GM18867 (cell line): Measurements from ENCODE around the gene OR51L1.
"Not testable (repeated sequence)": the region's sequence is repeated elsewhere in the genome, so short reads cannot be mapped to it uniquely, and the experiment has no call there.

ENCODE experiments used
- ATAC-seq: cut with Tn5 transposase; IDR thresholded peaks from one replicate; pipeline ENCODE4 v1.9.1; 2021; ENCODE audit warnings: mild to moderate bottlenecking, moderate library complexity; ENCODE audit not compliant: unreplicated experiment

OR51L1 gene

GRCh38 chr11:4994551-4994950 is at the start of gene OR51L1:
Gene OR51L1, plus strand, starts transcription at chr11:4994851. Its CDS starts 4,132 bp downstream, at chr11:4998983.
- no peak for ATAC-seq

- ATAC-seq = no peak
Observed at GRCh38 chr11:4947505-4947904, 47.1 kb upstream of the OR51L1 start, which contains the start of gene OR51A4. Gene OR51A4, minus strand, starts transcription at chr11:4947605. Its CDS starts 505 bp downstream, at chr11:4947100.

- ATAC-seq = not testable (repeated sequence)
Observed at GRCh38 chr11:4955613-4956012, 39.0 kb upstream of the OR51L1 start, which contains the start of gene OR51A2. Gene OR51A2, minus strand, starts transcription at chr11:4955713. Its CDS starts 0 bp downstream, at chr11:4955713.

GRCh38 chr11:4957396-4957795 is 37.3 kb upstream of the OR51L1 start:
- no peak for ATAC-seq

GRCh38 chr11:4960877-4961276 is 33.8 kb upstream of the OR51L1 start:
- no peak for ATAC-seq

GRCh38 chr11:4962816-4963215 is 31.8 kb upstream of the OR51L1 start:
- ATAC-seq = no peak

- ATAC-seq = no peak
Observed at GRCh38 chr11:4975436-4975835, 19.2 kb upstream of the OR51L1 start.

- no peak for ATAC-seq
Observed at GRCh38 chr11:4979036-4979435, 15.6 kb upstream of the OR51L1 start.

GRCh38 chr11:4982678-4983077 is 12.0 kb upstream of the OR51L1 start:
- no peak for ATAC-seq

GRCh38 chr11:4983841-4984240 is 10.8 kb upstream of the OR51L1 start:
- no peak for ATAC-seq

GRCh38 chr11:4991060-4991459 is 3.6 kb upstream of the OR51L1 start:
- no peak for ATAC-seq

- ATAC-seq = peak; percentile 63
Observed at GRCh38 chr11:5004424-5005274, 10.0 kb downstream of the OR51L1 start.

GRCh38 chr11:5007561-5007960 is 12.9 kb downstream of the OR51L1 start:
- no peak for ATAC-seq

GRCh38 chr11:5011254-5011653 is 16.6 kb downstream of the OR51L1 start:
- ATAC-seq = no peak

GRCh38 chr11:5013012-5013411 is 18.4 kb downstream of the OR51L1 start:
- ATAC-seq = no peak

- no peak for ATAC-seq
Observed at GRCh38 chr11:5021996-5022395, 27.3 kb downstream of the OR51L1 start.

GRCh38 chr11:5036669-5037068 is 42.0 kb downstream of the OR51L1 start:
- no peak for ATAC-seq

GRCh38 chr11:5037926-5038325 is 43.3 kb downstream of the OR51L1 start:
- no peak for ATAC-seq

- no peak for ATAC-seq
Observed at GRCh38 chr11:5038341-5038740, 43.7 kb downstream of the OR51L1 start.

- no peak for ATAC-seq
Observed at GRCh38 chr11:5040876-5041275, 46.2 kb downstream of the OR51L1 start.

- ATAC-seq = no peak
Observed at GRCh38 chr11:5042091-5042490, 47.4 kb downstream of the OR51L1 start.

- ATAC-seq = no peak
Observed at GRCh38 chr11:5043380-5043779, 48.7 kb downstream of the OR51L1 start.

GRCh38 chr11:5046226-5046625 is 51.6 kb downstream of the OR51L1 start, which contains the start of gene OR52J3:
Gene OR52J3, plus strand, starts transcription at chr11:5046526. Its CDS starts 0 bp downstream, at chr11:5046526.
- no peak for ATAC-seq
